GM19328 (cell line): ENCODE results near the gene SLC24A1.
A peak's percentile ranks its signal among the peaks of the same experiment; 100 is the strongest.

ENCODE experiments used
- ATAC-seq: cut with Tn5 transposase; IDR thresholded peaks from one replicate; pipeline ENCODE4 v1.9.1; 2021; ENCODE audit warnings: mild to moderate bottlenecking, moderate library complexity; ENCODE audit not compliant: unreplicated experiment

The SLC24A1 gene

GRCh38 chr15:65621638-65622037, at the start of gene SLC24A1:
Gene SLC24A1, plus strand, starts transcription at chr15:65621938. Its CDS starts 2,143 bp downstream, at chr15:65624081.
- ATAC-seq = no peak

GRCh38 chr15:65571971-65572370, 49.8 kb upstream of the SLC24A1 start:
- ATAC-seq = no peak

- ATAC-seq = no peak
Observed at GRCh38 chr15:65576664-65577063, 45.1 kb upstream of the SLC24A1 start.

- no peak for ATAC-seq
Observed at GRCh38 chr15:65577129-65577996, 44.4 kb upstream of the SLC24A1 start.

- ATAC-seq = no peak
Observed at GRCh38 chr15:65578904-65579728, 42.6 kb upstream of the SLC24A1 start.

- no peak for ATAC-seq
Observed at GRCh38 chr15:65579762-65580161, 42.0 kb upstream of the SLC24A1 start.

- no peak for ATAC-seq
Observed at GRCh38 chr15:65580287-65580686, 41.5 kb upstream of the SLC24A1 start.

GRCh38 chr15:65583701-65584100, 38.0 kb upstream of the SLC24A1 start:
- ATAC-seq = no peak

GRCh38 chr15:65584241-65584640, 37.5 kb upstream of the SLC24A1 start:
- ATAC-seq = no peak

- no peak for ATAC-seq
Observed at GRCh38 chr15:65587094-65587493, 34.6 kb upstream of the SLC24A1 start.

GRCh38 chr15:65595960-65596359, 25.8 kb upstream of the SLC24A1 start:
- ATAC-seq = no peak

- no peak for ATAC-seq
Observed at GRCh38 chr15:65598468-65598867, 23.3 kb upstream of the SLC24A1 start.

- no peak for ATAC-seq
Observed at GRCh38 chr15:65599677-65600076, 22.1 kb upstream of the SLC24A1 start.

GRCh38 chr15:65603134-65603533, 18.6 kb upstream of the SLC24A1 start:
- ATAC-seq = no peak

GRCh38 chr15:65603559-65603958, 18.2 kb upstream of the SLC24A1 start:
- no peak for ATAC-seq

- peak; percentile 92 for ATAC-seq
Observed at GRCh38 chr15:65610871-65611718, 10.6 kb upstream of the SLC24A1 start, which contains the start of gene INTS14. Gene INTS14, minus strand, starts transcription at chr15:65611131. Its CDS starts 3,751 bp downstream, at chr15:65607380.

- ATAC-seq = no peak
Observed at GRCh38 chr15:65611888-65612615, 9.7 kb upstream of the SLC24A1 start.

GRCh38 chr15:65612616-65612946, 9.2 kb upstream of the SLC24A1 start:
- no peak for ATAC-seq

- ATAC-seq = no peak
Observed at GRCh38 chr15:65612949-65613744, 8.6 kb upstream of the SLC24A1 start.
